RWPE1 (cell line): ENCODE measurements around the gene ANKRD42.

Experiments
- CTCF ChIA-PET: fragments of 350-600 bp; sonication (Branson Sonifier 250); formaldehyde crosslinking; extraction: SDS; loops from one replicate; lab custom pipeline; 2021; lab: Yijun Ruan, JAX
- POLR2A ChIA-PET: fragments of 400-600 bp; formaldehyde crosslinking; extraction: SDS; loops from one replicate; lab custom pipeline; 2020; ENCODE audit warnings: antibody characterized with exemption; ENCODE audit not compliant: low non-redundant PET; lab: Yijun Ruan, JAX
- DNase-seq: peaks from one replicate; pipeline ENCODE4 v3.0.0; 2012; ENCODE audit warnings: low spot score
- H3K27ac ChIP-seq: fragments of 450-650 bp; 2 replicates; pipeline ENCODE4 v1.5.1; 2017
- CTCF ChIP-seq: fragments of 450-650 bp; conservative IDR thresholded peaks from 2 replicates; pipeline ENCODE4 v1.5.1; 2017; ENCODE audit warnings: low read depth, mild to moderate bottlenecking

ANKRD42 gene

GRCh38 chr11:83287631-83288030, 94.1 kb downstream of the ANKRD42 start:
- no peak for TF ChIP-seq CTCF
- ChIA-PET CTCF (interaction anchor here (0.5 to 1.4 kb wide), 2 partner anchors 296 to 532 kb away, joined by 3 to 4 read pairs; no protein-coding TSS in a partner anchor), POLR2A (interaction anchor here (0.9 kb wide), 1 partner anchor 67 kb away, joined by 15 read pairs; no protein-coding TSS in a partner anchor)
- H3K27ac ChIP-seq: no peak overlapping the region
- no peak for DNase-seq

DNA sequence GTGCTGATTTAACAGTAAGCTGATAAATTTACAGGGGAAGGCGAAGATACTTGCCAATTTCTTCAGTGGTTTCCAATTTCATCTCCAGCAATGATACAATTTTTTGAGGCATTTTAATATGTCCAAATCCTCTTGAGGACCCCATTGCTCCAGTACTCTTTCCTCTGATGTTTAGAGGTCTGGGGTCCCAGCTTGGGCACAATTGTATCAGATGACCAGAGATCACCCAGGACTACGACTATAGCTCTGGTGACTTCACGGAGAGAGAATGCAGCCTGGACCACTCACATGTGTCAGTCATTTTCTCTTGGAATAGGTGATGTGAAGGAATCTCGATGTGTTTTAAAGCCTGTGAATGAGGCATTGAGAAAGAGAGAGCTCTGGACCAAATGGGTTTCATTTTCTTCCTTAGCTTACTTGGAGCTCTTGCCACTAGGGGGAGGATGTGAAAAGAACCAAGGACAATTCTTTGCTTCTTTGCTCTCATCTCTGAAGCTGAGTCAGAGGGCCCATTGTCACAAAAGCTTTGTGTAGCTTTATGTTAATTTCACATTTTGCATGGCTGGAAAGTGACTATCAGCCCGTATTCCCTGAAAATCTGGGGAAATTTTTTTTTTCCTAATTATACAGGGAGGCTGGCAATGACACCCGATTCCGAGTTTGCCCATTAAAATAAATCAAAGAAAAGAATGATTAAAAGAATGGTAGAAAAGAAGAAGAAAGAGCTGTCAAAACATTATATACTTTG, 99.4 kb downstream of the ANKRD42 start:
- POLR2A ChIA-PET: no interaction called here
- peak; percentile 73 for TF ChIP-seq CTCF
- peak; percentile 66 for DNase-seq
- H3K27ac ChIP-seq: no peak overlapping the region
- CTCF ChIA-PET: interaction anchor here (0.5 to 2.1 kb wide), 13 partner anchors 10 to 527 kb away, joined by 3 to 13 read pairs (median 3); no protein-coding TSS in a partner anchor

DNA sequence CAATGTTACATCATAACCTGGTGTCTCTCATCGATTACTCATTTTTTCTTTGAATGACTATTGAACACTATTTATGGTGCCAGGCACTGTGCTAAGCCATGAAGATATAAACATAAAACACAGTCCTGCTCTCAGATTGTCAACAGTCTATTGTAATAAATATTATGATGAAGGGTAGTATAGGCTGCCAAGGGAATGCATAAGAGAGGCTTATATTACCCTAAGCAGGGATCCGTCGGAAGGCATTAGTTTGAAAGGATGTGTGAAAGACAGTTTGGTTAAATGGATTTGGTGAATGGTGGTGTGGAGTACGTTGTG, 99.9 kb downstream of the ANKRD42 start:
- no peak overlapping the region for H3K27ac ChIP-seq
- ChIA-PET POLR2A (no interaction called here), CTCF (interaction anchor here (0.5 to 2.1 kb wide), 9 partner anchors 9 to 526 kb away, joined by 3 to 13 read pairs (median 5); no protein-coding TSS in a partner anchor)
- DNase-seq: no peak
- no peak for TF ChIP-seq CTCF

GRCh38 chr11:83294208-83294607, 100.7 kb downstream of the ANKRD42 start:
- no peak for TF ChIP-seq CTCF
- ChIA-PET POLR2A (no interaction called here), CTCF (interaction anchor here (0.7 kb wide), 1 partner anchor 448 kb away, joined by 3 read pairs; no protein-coding TSS in a partner anchor)
- H3K27ac ChIP-seq: no peak overlapping the region
- no peak for DNase-seq
